Pancreas (tissue), 10 donors: ENCODE results near the gene C4orf33. TPM values are rescaled to one million over a fixed set of nuclear protein-coding genes. Genes with fewer than 3 reads are reported as not detected.

ENCODE experiments used
- ATAC-seq, 4 donors: fragments of 200-7000 bp; cut with Tn5 transposase; one replicate each; pipeline versions ENCODE4 v1.8.0 to v1.9.1; 2020; ENCODE audit warnings: mild to moderate bottlenecking in 4 of 4, moderate library complexity in 4 of 4
- DNase-seq, 6 donors: peaks; one replicate each; pipeline ENCODE4 v3.0.0-alpha.2; 2020
- FAIRE-seq: peaks from 2 replicates; lab custom pipeline; 2012; peaks lifted over from hg19 to GRCh38; lab: Jason Lieb, UNC
- H3K27ac ChIP-seq, 4 donors: fragments of 200-600 bp; sonication (generic); 1 replicate in 3 of 4; 2 replicates in 1 of 4; pipeline versions ENCODE4 v1.5.0 to v1.8.0; 2020
- H3K27me3 ChIP-seq, 4 donors: fragments of 200-600 bp; one replicate each; pipeline ENCODE4 v1.8.0; 2021
- H3K36me3 ChIP-seq, 3 donors: fragments of 200-600 bp; sonication (generic) in 1 of 3; one replicate each; pipeline versions ENCODE4 v1.5.0 to v1.8.0; 2020 to 2021
- H3K4me1 ChIP-seq, 3 donors: fragments of 200-600 bp; one replicate each; pipeline ENCODE4 v1.8.0; 2021
- H3K4me3 ChIP-seq, 4 donors: fragments of 200-600 bp; sonication (generic) in 2 of 4; one replicate each; pipeline versions ENCODE4 v1.5.0 to v1.8.0; 2020 to 2021
- H3K9me3 ChIP-seq, 4 donors: fragments of 200-600 bp; one replicate each; pipeline ENCODE4 v1.8.0; 2021
- whole genome bisulfite sequencing, 2 donors: extraction: QIAGEN DNeasy Blood & Tissue Kit; methylation state at CpG; one replicate each; pipeline ENCODE4 v1.1.7; 2013; 5-methylcytosine and 5-hydroxymethylcytosine counted together
- intact Hi-C, 3 donors: fragments of 100-400 bp; cut with DNase I; formaldehyde crosslinking; loops; one replicate each; pipeline versions ENCODE4 v1.11.1 to v1.14.2; 2022
- polyA plus RNA-seq, 2 donors: library from polyadenylated mRNA; stranded (reverse); fragments of 200-250 nt; gene quantifications; one replicate each; pipeline ENCODE4 v1.2.3, GENCODE V29; 2013
- total RNA-seq, 6 donors: library from RNA; stranded (reverse); fragmentation: NEBNext Ultra II Directional in 4 of 6; extraction: Animal tissue kit (Norgen Biotek cat#: 25700) in 4 of 6; gene quantifications; one replicate each; pipeline versions ENCODE4 v1.2.1 to v1.2.4, GENCODE V29; 2021 to 2023
- TF ChIP-seq, protein P1 (sequence below), 4 donors: fragments of 200-600 bp; sonication (generic) in 3 of 4; IDR thresholded peaks; one replicate each; pipeline versions ENCODE4 v1.5.0 to v1.8.0; 2021; ENCODE audit warnings: antibody characterized with exemption in 4 of 4
- donor health status: healthy with polysubstance abuse.
- donor health status: DM: no; HTN: no; CAD: no; lungs with moderate emphysema.
- donor health status: DM: no; HTN: no; CAD: no.
- donor health status: control.
- donor health status: control.
- donor health status: Bipolar disorder and iron deficiency.
- donor health status: DM: yes; HTN: yes; CAD: no.
- donor health status: DM: no; HTN: no; CAD: no.
- donor health status: DM: no; HTN: no; CAD: no.
- donor health status: DM: yes; HTN: yes; CAD: no.

The C4orf33 gene
- total and polyA plus RNA-seq, 8 donors: 5.5 to 11.1 (median 7.6) TPM

DNA sequence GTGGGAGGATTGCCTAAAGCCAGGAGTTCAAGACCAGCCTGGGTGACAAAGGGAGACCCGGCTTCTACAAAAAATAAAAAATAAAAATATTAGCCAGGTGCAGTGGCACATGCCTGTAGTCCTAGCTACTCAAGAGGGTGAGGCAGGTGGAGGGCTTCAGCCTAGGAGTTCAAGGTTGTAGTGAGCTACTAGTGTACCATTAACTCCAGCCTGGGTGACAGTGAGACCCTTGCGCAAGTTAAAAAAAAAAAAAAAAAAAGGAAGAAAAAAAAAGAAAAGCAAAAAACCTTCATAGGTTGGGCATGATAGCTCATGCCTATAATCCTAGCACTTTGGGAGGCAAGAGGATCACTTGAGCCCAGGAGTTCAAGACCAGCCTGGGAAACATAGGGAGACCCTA, 8.4 kb upstream of the C4orf33 start:
- no peak for ATAC-seq

DNA sequence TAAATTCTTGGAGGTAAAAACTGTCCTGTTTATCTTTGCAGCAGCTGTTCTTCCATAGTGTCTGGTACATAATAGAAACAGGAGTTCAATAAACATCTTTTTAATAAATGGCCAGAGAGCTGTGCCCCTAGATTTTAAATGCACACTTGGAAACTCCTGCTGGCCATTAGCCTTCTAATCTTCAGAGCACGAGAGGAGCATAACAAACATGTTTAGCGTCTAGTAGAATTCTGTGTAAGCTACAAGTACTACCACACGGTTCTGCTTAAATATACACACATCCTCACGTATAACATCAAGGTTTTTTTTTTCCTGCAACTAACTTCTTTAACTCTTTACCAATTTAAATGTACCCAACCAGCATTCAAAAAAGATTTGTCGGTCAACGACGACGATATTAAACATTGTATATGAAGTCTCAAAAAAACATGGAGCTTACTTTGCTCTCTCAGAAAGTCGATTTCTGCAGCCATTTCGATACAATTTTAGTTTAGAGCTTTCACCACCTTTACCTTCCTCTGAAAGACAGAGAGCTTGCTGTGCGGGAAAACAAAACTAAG, 3.2 kb upstream of the C4orf33 start:
- H3K27me3 ChIP-seq: no peaks in the 10 kb centered on the region
- DNase-seq: no peak
- intact Hi-C loops: no loop called here
- FAIRE-seq: no peak
- peaks cover 0 to 24% (median 24%) of the 10 kb centered on the region in 3 donors for H3K4me1 ChIP-seq
- H3K4me3 ChIP-seq: peak overlapping the region; percentile 47 to 80 (median 74)
- TF ChIP-seq, protein P1, sequence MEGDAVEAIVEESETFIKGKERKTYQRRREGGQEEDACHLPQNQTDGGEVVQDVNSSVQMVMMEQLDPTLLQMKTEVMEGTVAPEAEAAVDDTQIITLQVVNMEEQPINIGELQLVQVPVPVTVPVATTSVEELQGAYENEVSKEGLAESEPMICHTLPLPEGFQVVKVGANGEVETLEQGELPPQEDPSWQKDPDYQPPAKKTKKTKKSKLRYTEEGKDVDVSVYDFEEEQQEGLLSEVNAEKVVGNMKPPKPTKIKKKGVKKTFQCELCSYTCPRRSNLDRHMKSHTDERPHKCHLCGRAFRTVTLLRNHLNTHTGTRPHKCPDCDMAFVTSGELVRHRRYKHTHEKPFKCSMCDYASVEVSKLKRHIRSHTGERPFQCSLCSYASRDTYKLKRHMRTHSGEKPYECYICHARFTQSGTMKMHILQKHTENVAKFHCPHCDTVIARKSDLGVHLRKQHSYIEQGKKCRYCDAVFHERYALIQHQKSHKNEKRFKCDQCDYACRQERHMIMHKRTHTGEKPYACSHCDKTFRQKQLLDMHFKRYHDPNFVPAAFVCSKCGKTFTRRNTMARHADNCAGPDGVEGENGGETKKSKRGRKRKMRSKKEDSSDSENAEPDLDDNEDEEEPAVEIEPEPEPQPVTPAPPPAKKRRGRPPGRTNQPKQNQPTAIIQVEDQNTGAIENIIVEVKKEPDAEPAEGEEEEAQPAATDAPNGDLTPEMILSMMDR (IDR thresholded peaks at IDR 0.05): no peak
- 0% methylated on average over 11 of the region's 11 CpGs for WGBS, 2 donors
- ATAC-seq: peak in 2 of 4 donors; percentile 36
- H3K9me3 ChIP-seq: no peaks in the 10 kb centered on the region
- no peaks in the 10 kb centered on the region for H3K36me3 ChIP-seq
- H3K27ac ChIP-seq: peak overlapping the region; percentile 86 to 96 (median 89)

More for the DNA sequence above, 8.4 kb upstream of the C4orf33 start:
- H3K4me1 ChIP-seq: peaks cover 0 to 14% (median 13%) of the 10 kb centered on the region in 3 donors
- TF ChIP-seq, protein P1 (IDR thresholded peaks at IDR 0.05): no peak
- 97 to 98% methylated on average over 2 of the region's 2 CpGs for WGBS, 2 donors
- FAIRE-seq: no peak
- no peak for DNase-seq
- no peak overlapping the region for H3K27ac ChIP-seq
- no peaks in the 10 kb centered on the region for H3K27me3 ChIP-seq
- no peaks in the 10 kb centered on the region for H3K9me3 ChIP-seq
- H3K36me3 ChIP-seq: no peaks in the 10 kb centered on the region
- intact Hi-C loops: no loop called here
- no peak overlapping the region for H3K4me3 ChIP-seq

DNA sequence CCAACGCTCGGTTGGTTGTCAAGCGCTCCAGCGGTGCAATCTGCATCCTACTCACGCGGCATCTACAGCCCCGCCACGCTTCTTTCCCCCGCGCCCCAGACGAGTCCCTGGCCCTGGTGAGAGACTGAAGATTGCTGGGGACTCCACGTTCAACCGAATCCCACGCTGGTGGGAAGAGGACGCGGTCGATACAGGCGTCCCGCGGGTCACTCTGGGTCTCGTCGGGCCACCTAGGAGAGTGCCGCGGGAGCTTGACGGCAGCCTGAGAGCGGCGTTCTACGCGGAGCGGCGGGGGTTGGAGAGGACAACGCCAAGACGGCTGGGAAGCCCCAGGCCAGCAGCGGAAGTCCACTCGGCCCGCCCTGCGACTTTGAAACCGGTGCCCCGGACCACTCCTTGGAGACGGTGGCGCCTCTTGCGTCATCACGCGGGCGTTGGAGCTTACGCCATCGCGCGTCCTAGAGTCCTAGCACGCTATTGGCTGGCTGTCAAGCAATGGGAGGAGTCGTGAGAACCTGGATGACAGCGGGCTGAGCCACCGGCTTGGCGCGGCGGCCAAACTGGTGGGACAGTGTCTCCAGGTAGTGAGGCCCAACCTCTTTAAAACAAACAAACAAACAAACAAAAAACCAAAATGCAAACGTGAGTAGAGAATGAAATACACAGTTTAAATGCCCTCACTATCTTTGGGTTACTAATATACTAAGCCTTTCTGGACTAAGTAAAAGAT, 2.6 kb upstream of the C4orf33 start, which contains the start of gene SCLT1:
Gene SCLT1, minus strand, starts transcription at position 349 of the 730 bp plus-strand sequence. CDS start 436 bp downstream, outside the sequence.
- Histone ChIP-seq H3K9me3 (no peaks in the 10 kb centered on the region), H3K36me3 (no peaks in the 10 kb centered on the region), H3K27ac (peak within 1 kb of the TSS; percentile 86 to 96 (median 89)), H3K4me1 (peaks cover 0 to 24% (median 24%) of the 10 kb centered on the region in 3 donors), H3K27me3 (no peaks in the 10 kb centered on the region), H3K4me3 (peak within 1 kb of the TSS; percentile 47 to 80 (median 74))
- WGBS, 2 donors: 0% methylated on average over 57 of the region's 57 CpGs
- TF ChIP-seq, protein P1 (IDR thresholded peaks at IDR 0.05): no peak
- intact Hi-C loops: no loop called here
- FAIRE-seq (peak; percentile 84), ATAC-seq (peak; percentile 93 to 97 (median 96)), DNase-seq (peak; percentile 97 to 99 (median 98))

DNA sequence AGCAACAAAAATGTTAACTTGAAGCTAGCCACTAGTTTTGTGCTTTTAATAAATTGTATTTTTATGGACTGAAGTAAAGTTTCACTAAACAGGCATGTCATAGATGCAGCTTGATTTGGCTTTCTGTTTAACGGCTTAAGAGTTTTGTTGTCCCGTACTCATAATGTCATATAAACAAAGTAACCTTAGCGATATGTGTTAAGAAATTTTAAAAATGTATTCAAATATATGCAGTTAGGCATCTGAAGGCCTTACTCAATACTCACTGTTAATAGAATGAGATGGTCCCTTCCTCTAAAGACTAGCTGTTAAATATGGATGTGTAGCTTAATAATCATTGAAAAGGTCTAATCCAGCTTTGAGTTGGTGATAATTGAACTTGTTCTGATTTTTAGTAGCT, 1.6 kb upstream of the C4orf33 start:
- no peaks in the 10 kb centered on the region for H3K9me3 ChIP-seq
- no peaks in the 10 kb centered on the region for H3K27me3 ChIP-seq
- FAIRE-seq (no peak), ATAC-seq (no peak), DNase-seq (no peak)
- H3K4me1 ChIP-seq: peaks cover 0 to 24% (median 24%) of the 10 kb centered on the region in 3 donors
- WGBS, 2 donors: 41 to 53% methylated on average over 3 of the region's 3 CpGs
- no peaks in the 10 kb centered on the region for H3K36me3 ChIP-seq
- H3K4me3 ChIP-seq: peak overlapping the region in 2 of 4 donors; percentile 75 to 80
- intact Hi-C loops: no loop called here
- peak overlapping the region in 3 of 4 donors; percentile 44 to 96 (median 86) for H3K27ac ChIP-seq
- TF ChIP-seq, protein P1 (IDR thresholded peaks at IDR 0.05): no peak
